ENCODE measurements around the gene COX19.

The COX19 gene

GRCh38 chr7:952548-953441, 22.6 kb downstream of the COX19 start:
- Histone ChIP-seq H3K9me3 (ENCODE audit: insufficient read depth, low read length, severe bottlenecking) (no peaks in the 10 kb centered on the region), H3K27ac (ENCODE audit: low read length) (no peak overlapping the region), H3K4me3 (ENCODE audit: low read depth in 1 of 2, low read length in 2 of 2) (no peak overlapping the region), H3K4me2 (ENCODE audit: insufficient read depth, low read length) (no peak overlapping the region), H3K4me1 (ENCODE audit: insufficient read depth, low read length) (no peaks in the 10 kb centered on the region), H2AFZ (ENCODE audit: low read depth, low read length) (no peak overlapping the region), H3K9ac (ENCODE audit: low read depth, low read length) (no peak overlapping the region), H3K79me2 (ENCODE audit: insufficient read depth, low read length) (no peaks in the 10 kb centered on the region), H3K27me3 (ENCODE audit: insufficient read depth, low read length, poor library complexity) (no peaks in the 10 kb centered on the region), H3K36me3 (ENCODE audit: insufficient read depth, low read length) (no peaks in the 10 kb centered on the region), H4K20me1 (ENCODE audit: insufficient read depth, low read length) (no peaks in the 10 kb centered on the region; the same call in 1 of the 2 replicates)
- no peak for DNase-seq
- TF ChIP-seq EZH2 (IDR thresholded peaks at IDR 0.05; ENCODE audit: borderline replicate concordance, low read depth, low read length, severe bottlenecking), result no peak
- no peak for TF ChIP-seq CTCF (IDR thresholded peaks at IDR 0.05; ENCODE audit: borderline replicate concordance, extremely low read depth, low read length, poor library complexity, severe bottlenecking)
- ATAC-seq (ENCODE audit: insufficient read depth, low read depth), result no peak

GRCh38 chr7:951881-952547, 23.3 kb downstream of the COX19 start:
- no peaks in the 10 kb centered on the region for H3K4me1 ChIP-seq (ENCODE audit: insufficient read depth, low read length)
- no peaks in the 10 kb centered on the region for H3K9me3 ChIP-seq (ENCODE audit: insufficient read depth, low read length, severe bottlenecking)
- H4K20me1 ChIP-seq (ENCODE audit: insufficient read depth, low read length), result no peaks in the 10 kb centered on the region; the same call in 1 of the 2 replicates
- H3K27ac ChIP-seq (ENCODE audit: low read length), result no peak overlapping the region
- H2AFZ ChIP-seq (ENCODE audit: low read depth, low read length), result no peak overlapping the region
- no peak for DNase-seq
- H3K79me2 ChIP-seq (ENCODE audit: insufficient read depth, low read length), result no peaks in the 10 kb centered on the region
- no peak overlapping the region for H3K9ac ChIP-seq (ENCODE audit: low read depth, low read length)
- TF ChIP-seq EZH2 (IDR thresholded peaks at IDR 0.05; ENCODE audit: borderline replicate concordance, low read depth, low read length, severe bottlenecking), result no peak
- no peak for TF ChIP-seq CTCF (IDR thresholded peaks at IDR 0.05; ENCODE audit: borderline replicate concordance, extremely low read depth, low read length, poor library complexity, severe bottlenecking)
- H3K27me3 ChIP-seq (ENCODE audit: insufficient read depth, low read length, poor library complexity), result no peaks in the 10 kb centered on the region
- no peak overlapping the region for H3K4me3 ChIP-seq (ENCODE audit: low read depth in 1 of 2, low read length in 2 of 2)
- no peak overlapping the region for H3K4me2 ChIP-seq (ENCODE audit: insufficient read depth, low read length)
- ATAC-seq (ENCODE audit: insufficient read depth, low read depth), result no peak
- H3K36me3 ChIP-seq (ENCODE audit: insufficient read depth, low read length), result no peaks in the 10 kb centered on the region

GRCh38 chr7:949021-949934, 26.1 kb downstream of the COX19 start:
- Histone ChIP-seq H3K27ac (ENCODE audit: low read length) (no peak overlapping the region), H3K27me3 (ENCODE audit: insufficient read depth, low read length, poor library complexity) (no peaks in the 10 kb centered on the region), H4K20me1 (ENCODE audit: insufficient read depth, low read length) (no peaks in the 10 kb centered on the region; the same call in 1 of the 2 replicates), H2AFZ (ENCODE audit: low read depth, low read length) (no peak overlapping the region), H3K4me3 (ENCODE audit: low read depth in 1 of 2, low read length in 2 of 2) (no peak overlapping the region), H3K4me2 (ENCODE audit: insufficient read depth, low read length) (no peak overlapping the region), H3K9ac (ENCODE audit: low read depth, low read length) (no peak overlapping the region), H3K79me2 (ENCODE audit: insufficient read depth, low read length) (no peaks in the 10 kb centered on the region), H3K9me3 (ENCODE audit: insufficient read depth, low read length, severe bottlenecking) (no peaks in the 10 kb centered on the region), H3K36me3 (ENCODE audit: insufficient read depth, low read length) (no peaks in the 10 kb centered on the region), H3K4me1 (ENCODE audit: insufficient read depth, low read length) (no peaks in the 10 kb centered on the region)
- TF ChIP-seq CTCF (IDR thresholded peaks at IDR 0.05; ENCODE audit: borderline replicate concordance, extremely low read depth, low read length, poor library complexity, severe bottlenecking) (no peak), EZH2 (IDR thresholded peaks at IDR 0.05; ENCODE audit: borderline replicate concordance, low read depth, low read length, severe bottlenecking) (no peak)
- ATAC-seq (ENCODE audit: insufficient read depth, low read depth) (no peak), DNase-seq (no peak)
